Sigmoid colon (tissue), 4 donors: ENCODE data around the gene CAMTA1.

Experiments used
- CTCF ChIP-seq, 4 experiments: fragments of 450-650 bp in 3 of 4; fragments of 200-600 bp in 1 of 4; IDR thresholded peaks; one replicate each; pipeline ENCODE4 v1.5.1; 2016 to 2019; ENCODE audit warnings: antibody characterized with exemption in 4 of 4, mild to moderate bottlenecking in 3 of 4, moderate library complexity in 2 of 4
- POLR2AphosphoS5 ChIP-seq, 4 donors: sonication (generic); formaldehyde crosslinking; IDR thresholded peaks; one replicate each; pipeline ENCODE4 v1.6.1; 2017; ENCODE audit warnings: antibody characterized with exemption in 4 of 4

GRCh38 chr1:7292036-7292681 is 506.9 kb downstream of the CAMTA1 start:
- TF ChIP-seq CTCF (IDR thresholded peaks at IDR 0.05) (no peak), POLR2AphosphoS5 (IDR thresholded peaks at IDR 0.05) (no peak)
